SK-N-SH (cell line): Measurements from ENCODE around the gene OR4B1. TPM values are rescaled to one million over a fixed set of nuclear protein-coding genes. Genes with fewer than 3 reads are reported as not detected.

ENCODE experiments used
- CTCF ChIA-PET: fragments of 300-600, 350-600 bp; formaldehyde crosslinking; extraction: SDS; loops from one replicate; lab custom pipeline; 2021; lab: Yijun Ruan, JAX
- POLR2A ChIA-PET: fragments of 350-600 bp; sonication (Branson Sonifier 250); formaldehyde crosslinking; extraction: SDS; loops from one replicate; lab custom pipeline; 2020; ENCODE audit warnings: antibody characterized with exemption, inconsistent platforms; lab: Yijun Ruan, JAX
- DNase-seq: peaks from one replicate; pipeline ENCODE4 v3.0.0; 2012
- H2AFZ ChIP-seq: fragments of 200-600 bp; sonication (generic); 2 replicates; pipeline ENCODE4 v1.8.1; 2016; ENCODE audit warnings: antibody characterized with exemption, mild to moderate bottlenecking, low read depth
- H3F3A ChIP-seq: fragments of 200-600 bp; sonication (generic); replicated peaks from 2 replicates; pipeline ENCODE3; 2016; ENCODE audit warnings: antibody characterized with exemption, mild to moderate bottlenecking; ENCODE audit not compliant: insufficient read depth
- H3K27ac ChIP-seq, 2 experiments: fragments of 200-500 bp in 1 of 2; fragments of 200-600 bp in 1 of 2; sonication (Bioruptor generic) in 1 of 2; sonication (generic), shearing (Covaris generic) in 1 of 2; 2 replicates each; pipeline versions ENCODE4 v1.5.1 to v1.6.1; 2014 to 2016; ENCODE audit warnings: low read depth in 2 of 2, inconsistent platforms in 1 of 2, low read length in 1 of 2, mild to moderate bottlenecking in 1 of 2, mixed read lengths in 1 of 2
- H3K27me3 ChIP-seq: fragments of 200-600 bp; sonication (generic), shearing (Covaris generic); 2 replicates; pipeline ENCODE4 v1.6.1; 2016; ENCODE audit warnings: mixed run types; ENCODE audit not compliant: insufficient read depth
- H3K36me3 ChIP-seq, 2 experiments: fragments of 200-500 bp in 1 of 2; fragments of 200-600 bp in 1 of 2; sonication (Bioruptor generic) in 1 of 2; sonication (generic) in 1 of 2; replicated peaks in 1 of 2; 2 replicates each; pipeline versions ENCODE3 to v1.5.1; 2014 to 2016; ENCODE audit warnings: low read length in 1 of 2, mild to moderate bottlenecking in 1 of 2; ENCODE audit not compliant: insufficient read depth in 2 of 2, control insufficient read depth in 1 of 2
- H3K4me1 ChIP-seq, 2 experiments: fragments of 200-500 bp in 1 of 2; fragments of 200-600 bp in 1 of 2; sonication (Bioruptor generic) in 1 of 2; sonication (generic), shearing (Covaris generic) in 1 of 2; 2 replicates each; pipeline versions ENCODE4 v1.5.1 to v1.6.1; 2014 to 2016; ENCODE audit warnings: low read depth in 1 of 2, low read length in 1 of 2, mixed run types in 1 of 2; ENCODE audit not compliant: insufficient read depth in 2 of 2, control insufficient read depth in 1 of 2
- H3K4me2 ChIP-seq: fragments of 200-600 bp; sonication (generic), shearing (Covaris generic); 2 replicates; pipeline ENCODE4 v1.6.1; 2017; ENCODE audit warnings: mixed run types
- H3K4me3 ChIP-seq, 2 experiments: fragments of 200-500 bp in 1 of 2; fragments of 200-600 bp in 1 of 2; sonication (Bioruptor generic) in 1 of 2; sonication (generic), shearing (Covaris generic) in 1 of 2; 2 replicates each; pipeline versions ENCODE4 v1.5.1 to v1.8.1; 2014 to 2016; ENCODE audit warnings: low read depth in 2 of 2, inconsistent platforms in 1 of 2, low read length in 1 of 2, mild to moderate bottlenecking in 1 of 2, mixed read lengths in 1 of 2, moderate library complexity in 1 of 2
- H3K79me2 ChIP-seq: fragments of 200-600 bp; sonication (generic); 2 replicates; pipeline ENCODE4 v1.8.1; 2017; ENCODE audit warnings: mild to moderate bottlenecking; ENCODE audit not compliant: insufficient read depth
- H3K9ac ChIP-seq: fragments of 200-600 bp; sonication (generic); 2 replicates; pipeline ENCODE4 v1.6.1; 2017; ENCODE audit warnings: mixed run types
- H3K9me2 ChIP-seq: fragments of 200-600 bp; sonication (generic); 2 replicates; pipeline ENCODE4 v1.6.1; 2017; ENCODE audit warnings: mixed run types
- H3K9me3 ChIP-seq: fragments of 200-600 bp; sonication (generic); 2 replicates; pipeline ENCODE4 v1.6.1; 2017; ENCODE audit warnings: mixed run types, mild to moderate bottlenecking, moderate library complexity
- H4K20me1 ChIP-seq: fragments of 200-600 bp; sonication (generic); 2 replicates; pipeline ENCODE4 v1.6.1; 2017; ENCODE audit warnings: mild to moderate bottlenecking, mixed run types; ENCODE audit not compliant: insufficient read depth
- CHD2 ChIP-seq: fragments of 150-350 bp; IDR thresholded peaks from 2 replicates; pipeline ENCODE4 v1.6.1; 2018; ENCODE audit warnings: low read length; ENCODE audit not compliant: partially characterized antibody
- EP300 ChIP-seq, 2 experiments: IDR thresholded peaks; 2 replicates each; pipeline versions ENCODE4 v1.4.0 to v1.6.1; 2012; ENCODE audit warnings: borderline replicate concordance in 1 of 2, low read depth in 1 of 2, low read length in 1 of 2
- FOSL2 ChIP-seq: IDR thresholded peaks from 2 replicates; pipeline ENCODE4 v1.4.0; 2012; ENCODE audit warnings: low read depth, mild to moderate bottlenecking, moderate library complexity, borderline replicate concordance
- FOXJ3 ChIP-seq: sonication (generic); formaldehyde crosslinking; IDR thresholded peaks from 2 replicates; pipeline ENCODE4 v1.5.1; 2020; ENCODE audit warnings: mild to moderate bottlenecking, missing genetic modification reagents
- GABPA ChIP-seq: IDR thresholded peaks from 2 replicates; pipeline ENCODE4 v1.4.0; 2012; ENCODE audit warnings: low read depth, mild to moderate bottlenecking
- NFIC ChIP-seq: IDR thresholded peaks from 2 replicates; pipeline ENCODE4 v1.4.0; 2012; ENCODE audit warnings: borderline replicate concordance
- NRF1 ChIP-seq: IDR thresholded peaks from 2 replicates; pipeline ENCODE4 v1.6.1; 2012; ENCODE audit warnings: low read depth, mild to moderate bottlenecking, low read length
- POLR2AphosphoS5 ChIP-seq: IDR thresholded peaks from 2 replicates; pipeline ENCODE4 v1.6.1; 2012; ENCODE audit warnings: low read depth, low read length
- SIN3A ChIP-seq: IDR thresholded peaks from 2 replicates; pipeline ENCODE4 v1.6.1; 2012; ENCODE audit warnings: low read depth, mild to moderate bottlenecking, low read length, moderate library complexity, borderline replicate concordance
- SMC3 ChIP-seq: IDR thresholded peaks from 2 replicates; pipeline ENCODE4 v1.6.1; 2012; ENCODE audit warnings: low read depth, low read length, improper control_type of control experiment
- USF2 ChIP-seq: fragments of 150-350 bp; IDR thresholded peaks from 2 replicates; pipeline ENCODE4 v1.6.1; 2017; ENCODE audit warnings: antibody characterized with exemption, low read length, low read depth, borderline replicate concordance
- YY1 ChIP-seq: IDR thresholded peaks from 2 replicates; pipeline ENCODE4 v1.4.0; 2012; ENCODE audit warnings: low read depth, mild to moderate bottlenecking
- ZBTB33 ChIP-seq: IDR thresholded peaks from 2 replicates; pipeline ENCODE4 v1.4.0; 2012; ENCODE audit warnings: low read depth, borderline replicate concordance
- WGBS: methylation state at CpG from one replicate; pipeline ENCODE4 v1.1.6; 2017; ENCODE audit warnings: low lambda C conversion rate; 5-methylcytosine and 5-hydroxymethylcytosine counted together
- polyA plus RNA-seq, 3 experiments: library from polyadenylated mRNA; depleted of rRNA; stranded (reverse); fragments of >200 nt; gene quantifications; 2 replicates each; pipeline ENCODE4 v1.2.3, GENCODE V29; 2012
- TF ChIP-seq, protein P1 (sequence below): IDR thresholded peaks from 2 replicates; pipeline ENCODE4 v1.6.1; 2012; ENCODE audit warnings: mild to moderate bottlenecking, low read depth, low read length, moderate library complexity

Gene OR4B1
- polyA plus RNA-seq, 1 of the 3 experiments (the other 2 are of a cell fraction): not detected

- no peak for DNase-seq
- Histone ChIP-seq H3K4me2 (no peak overlapping the region), H3K9me2 (no peaks in the 10 kb centered on the region), H3K4me1 (no peaks in the 10 kb centered on the region), H3K36me3 (no peaks in the 10 kb centered on the region), H3K9ac (no peak overlapping the region), H3K27ac (no peak overlapping the region), H2AFZ (no peak overlapping the region), H3K4me3 (no peak overlapping the region), H3K27me3 (no peaks in the 10 kb centered on the region; the same call in 1 of the 2 replicates), H3K79me2 (no peaks in the 10 kb centered on the region), H4K20me1 (no peaks in the 10 kb centered on the region), H3F3A (no peaks in the 10 kb centered on the region), H3K9me3 (no peaks in the 10 kb centered on the region)
- WGBS: 11% methylated on average over 3 of the region's 3 CpGs
- POLR2A ChIA-PET: no interaction called here
- CTCF ChIA-PET: no interaction called here
- TF ChIP-seq YY1: no peak
- TF ChIP-seq NRF1: no peak
- no peak for TF ChIP-seq USF2
- TF ChIP-seq EP300 (IDR thresholded peaks at IDR 0.05; ENCODE audit: borderline replicate concordance in 1 of 2, low read depth in 1 of 2, low read length in 1 of 2): no peak
- TF ChIP-seq SMC3: no peak
- TF ChIP-seq POLR2AphosphoS5: no peak
- no peak for TF ChIP-seq CHD2
- TF ChIP-seq SIN3A: no peak
- TF ChIP-seq NFIC: no peak
- TF ChIP-seq, protein P1, sequence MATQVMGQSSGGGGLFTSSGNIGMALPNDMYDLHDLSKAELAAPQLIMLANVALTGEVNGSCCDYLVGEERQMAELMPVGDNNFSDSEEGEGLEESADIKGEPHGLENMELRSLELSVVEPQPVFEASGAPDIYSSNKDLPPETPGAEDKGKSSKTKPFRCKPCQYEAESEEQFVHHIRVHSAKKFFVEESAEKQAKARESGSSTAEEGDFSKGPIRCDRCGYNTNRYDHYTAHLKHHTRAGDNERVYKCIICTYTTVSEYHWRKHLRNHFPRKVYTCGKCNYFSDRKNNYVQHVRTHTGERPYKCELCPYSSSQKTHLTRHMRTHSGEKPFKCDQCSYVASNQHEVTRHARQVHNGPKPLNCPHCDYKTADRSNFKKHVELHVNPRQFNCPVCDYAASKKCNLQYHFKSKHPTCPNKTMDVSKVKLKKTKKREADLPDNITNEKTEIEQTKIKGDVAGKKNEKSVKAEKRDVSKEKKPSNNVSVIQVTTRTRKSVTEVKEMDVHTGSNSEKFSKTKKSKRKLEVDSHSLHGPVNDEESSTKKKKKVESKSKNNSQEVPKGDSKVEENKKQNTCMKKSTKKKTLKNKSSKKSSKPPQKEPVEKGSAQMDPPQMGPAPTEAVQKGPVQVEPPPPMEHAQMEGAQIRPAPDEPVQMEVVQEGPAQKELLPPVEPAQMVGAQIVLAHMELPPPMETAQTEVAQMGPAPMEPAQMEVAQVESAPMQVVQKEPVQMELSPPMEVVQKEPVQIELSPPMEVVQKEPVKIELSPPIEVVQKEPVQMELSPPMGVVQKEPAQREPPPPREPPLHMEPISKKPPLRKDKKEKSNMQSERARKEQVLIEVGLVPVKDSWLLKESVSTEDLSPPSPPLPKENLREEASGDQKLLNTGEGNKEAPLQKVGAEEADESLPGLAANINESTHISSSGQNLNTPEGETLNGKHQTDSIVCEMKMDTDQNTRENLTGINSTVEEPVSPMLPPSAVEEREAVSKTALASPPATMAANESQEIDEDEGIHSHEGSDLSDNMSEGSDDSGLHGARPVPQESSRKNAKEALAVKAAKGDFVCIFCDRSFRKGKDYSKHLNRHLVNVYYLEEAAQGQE: no peak
- no peak for TF ChIP-seq FOSL2
- no peak for TF ChIP-seq ZBTB33
- TF ChIP-seq FOXJ3 (CRISPR knock-in tag): no peak
- no peak for TF ChIP-seq GABPA
Observed at GRCh38 chr11:48242501-48242900, 25.9 kb downstream of the OR4B1 start.
